BLaER1 (cell line): Measurements from ENCODE around the gene SLC12A3.
A peak's percentile ranks its signal among the peaks of the same experiment; 100 is the strongest.

ENCODE experiments used
- H3K27ac ChIP-seq: shearing (Covaris generic); formaldehyde crosslinking; 2 replicates; pipeline ENCODE4 v1.8.1; 2022
- H3K27me3 ChIP-seq: shearing (Covaris generic); formaldehyde crosslinking; 2 replicates; pipeline ENCODE4 v1.8.1; 2022
- H3K36me3 ChIP-seq: shearing (Covaris generic); formaldehyde crosslinking; 2 replicates; pipeline ENCODE4 v1.8.1; 2022
- H3K4me1 ChIP-seq: shearing (Covaris generic); formaldehyde crosslinking; 2 replicates; pipeline ENCODE4 v1.8.1; 2022
- H3K4me2 ChIP-seq: shearing (Covaris generic); formaldehyde crosslinking; 2 replicates; pipeline ENCODE4 v1.8.1; 2022
- H3K4me3 ChIP-seq: shearing (Covaris generic); formaldehyde crosslinking; 2 replicates; pipeline ENCODE4 v1.8.1; 2022
- H3K9ac ChIP-seq: shearing (Covaris generic); formaldehyde crosslinking; 2 replicates; pipeline ENCODE4 v1.8.1; 2022
- H3K9me3 ChIP-seq: shearing (Covaris generic); formaldehyde crosslinking; 2 replicates; pipeline ENCODE4 v1.8.1; 2022
- H4K20me1 ChIP-seq: shearing (Covaris generic); formaldehyde crosslinking; 2 replicates; pipeline ENCODE4 v1.8.1; 2022
- Cebpa-rat ChIP-seq: shearing (Covaris generic); IDR thresholded peaks from 2 replicates; pipeline ENCODE4 v1.8.1; 2022

The SLC12A3 gene

GRCh38 chr16:56844056-56844455 is 21.0 kb upstream of the SLC12A3 start:
- Histone ChIP-seq H3K27me3 (no peaks in the 10 kb centered on the region), H3K4me3 (no peak overlapping the region), H3K9ac (no peak overlapping the region), H3K4me1 (peaks cover 22% of the 10 kb centered on the region), H3K36me3 (peaks cover 73% of the 10 kb centered on the region), H3K27ac (no peak overlapping the region), H3K4me2 (no peak overlapping the region), H3K9me3 (peaks cover 7% of the 10 kb centered on the region), H4K20me1 (no peaks in the 10 kb centered on the region)
- TF ChIP-seq Cebpa-rat: no peak

- Histone ChIP-seq H3K27ac (peak overlapping the region; percentile 38; the same call in 1 of the 2 replicates), H3K4me2 (peak overlapping the region; percentile 8; the same call in 1 of the 2 replicates), H4K20me1 (no peaks in the 10 kb centered on the region), H3K4me1 (peaks cover 48% of the 10 kb centered on the region), H3K9me3 (peaks cover 7% of the 10 kb centered on the region), H3K9ac (no peak overlapping the region), H3K36me3 (peaks cover 40% of the 10 kb centered on the region), H3K4me3 (no peak overlapping the region), H3K27me3 (no peaks in the 10 kb centered on the region)
- no peak for TF ChIP-seq Cebpa-rat
These were observed 17.7 kb upstream of the SLC12A3 start for GRCh38 chr16:56847173-56847910.

GRCh38 chr16:56848029-56848936 is 16.7 kb upstream of the SLC12A3 start:
- Histone ChIP-seq H3K4me1 (peaks cover 54% of the 10 kb centered on the region), H4K20me1 (no peaks in the 10 kb centered on the region), H3K27ac (no peak overlapping the region), H3K27me3 (no peaks in the 10 kb centered on the region), H3K4me3 (no peak overlapping the region), H3K36me3 (peaks cover 31% of the 10 kb centered on the region), H3K9ac (no peak overlapping the region), H3K9me3 (peaks cover 7% of the 10 kb centered on the region), H3K4me2 (peak overlapping the region; percentile 68)
- TF ChIP-seq Cebpa-rat: no peak

- Histone ChIP-seq H3K36me3 (peaks cover 23% of the 10 kb centered on the region), H3K4me3 (no peak overlapping the region), H3K27ac (no peak overlapping the region), H3K9me3 (peaks cover 7% of the 10 kb centered on the region), H3K4me1 (peaks cover 54% of the 10 kb centered on the region), H3K9ac (no peak overlapping the region), H3K4me2 (peak overlapping the region; percentile 68), H4K20me1 (no peaks in the 10 kb centered on the region), H3K27me3 (no peaks in the 10 kb centered on the region)
- no peak for TF ChIP-seq Cebpa-rat
These were observed 15.9 kb upstream of the SLC12A3 start for GRCh38 chr16:56848955-56849689.

GRCh38 chr16:56849690-56850680 is 15.0 kb upstream of the SLC12A3 start:
- no peaks in the 10 kb centered on the region for H3K27me3 ChIP-seq
- peaks cover 14% of the 10 kb centered on the region for H3K36me3 ChIP-seq
- peak overlapping the region; percentile 68 for H3K4me2 ChIP-seq
- H4K20me1 ChIP-seq: no peaks in the 10 kb centered on the region
- no peak for TF ChIP-seq Cebpa-rat
- H3K9ac ChIP-seq: no peak overlapping the region
- peaks cover 7% of the 10 kb centered on the region for H3K9me3 ChIP-seq
- peak overlapping the region; percentile 32; the same call in 1 of the 2 replicates for H3K27ac ChIP-seq
- no peak overlapping the region for H3K4me3 ChIP-seq
- H3K4me1 ChIP-seq: peaks cover 54% of the 10 kb centered on the region

GRCh38 chr16:56851671-56852400 is 13.2 kb upstream of the SLC12A3 start:
- no peak overlapping the region for H3K4me3 ChIP-seq
- no peak for TF ChIP-seq Cebpa-rat
- H3K27ac ChIP-seq: no peak overlapping the region
- H3K9me3 ChIP-seq: peaks cover 7% of the 10 kb centered on the region
- peaks cover 54% of the 10 kb centered on the region for H3K4me1 ChIP-seq
- no peak overlapping the region for H3K9ac ChIP-seq
- no peaks in the 10 kb centered on the region for H4K20me1 ChIP-seq
- no peaks in the 10 kb centered on the region for H3K27me3 ChIP-seq
- H3K4me2 ChIP-seq: no peak overlapping the region
- no peaks in the 10 kb centered on the region for H3K36me3 ChIP-seq

GRCh38 chr16:56852401-56852730 is 12.6 kb upstream of the SLC12A3 start:
- H3K27ac ChIP-seq: no peak overlapping the region
- no peak overlapping the region for H3K9ac ChIP-seq
- TF ChIP-seq Cebpa-rat: no peak
- no peaks in the 10 kb centered on the region for H3K36me3 ChIP-seq
- H3K4me1 ChIP-seq: peaks cover 51% of the 10 kb centered on the region
- no peaks in the 10 kb centered on the region for H4K20me1 ChIP-seq
- H3K4me3 ChIP-seq: no peak overlapping the region
- H3K27me3 ChIP-seq: no peaks in the 10 kb centered on the region
- H3K4me2 ChIP-seq: no peak overlapping the region
- H3K9me3 ChIP-seq: peaks cover 7% of the 10 kb centered on the region

GRCh38 chr16:56852968-56853367 is 12.0 kb upstream of the SLC12A3 start:
- Histone ChIP-seq H3K27ac (no peak overlapping the region), H3K27me3 (no peaks in the 10 kb centered on the region), H3K4me3 (no peak overlapping the region), H3K4me1 (peaks cover 51% of the 10 kb centered on the region), H3K9me3 (peaks cover 3% of the 10 kb centered on the region), H4K20me1 (no peaks in the 10 kb centered on the region), H3K36me3 (no peaks in the 10 kb centered on the region), H3K4me2 (no peak overlapping the region), H3K9ac (no peak overlapping the region)
- TF ChIP-seq Cebpa-rat: no peak
